Tibial artery (tissue), 4 donors: ENCODE results near the gene CARMIL1.

Experiments
- DNase-seq, 2 donors: peaks; one replicate each; pipeline ENCODE4 v3.0.0-alpha.2; 2019
- H3K27ac ChIP-seq, 2 donors: fragments of 200-600 bp; sonication (generic) in 1 of 2; 1 replicate in 1 of 2; 2 replicates in 1 of 2; pipeline ENCODE4 v1.5.1; 2018 to 2019; ENCODE audit warnings: mild to moderate bottlenecking in 1 of 2
- H3K27me3 ChIP-seq, 2 donors: fragments of 200-600 bp; sonication (generic) in 1 of 2; one replicate each; pipeline versions ENCODE4 v1.5.1 to v1.6.0; 2016 to 2019
- H3K36me3 ChIP-seq, 3 donors: fragments of 200-600 bp; sonication (generic) in 2 of 3; one replicate each; pipeline ENCODE4 v1.5.1; 2016 to 2019; ENCODE audit warnings: mild to moderate bottlenecking in 2 of 3
- H3K4me1 ChIP-seq, 4 donors: fragments of 200-600 bp; sonication (generic) in 2 of 4; 1 replicate in 3 of 4; 2 replicates in 1 of 4; pipeline ENCODE4 v1.5.1; 2016 to 2019
- H3K4me3 ChIP-seq, 2 donors: fragments of 200-600 bp; sonication (generic) in 1 of 2; 1 replicate in 1 of 2; 2 replicates in 1 of 2; pipeline ENCODE4 v1.5.1; 2018 to 2019; ENCODE audit warnings: mild to moderate bottlenecking in 2 of 2
- H3K9me3 ChIP-seq, 3 donors: fragments of 200-600 bp; sonication (generic) in 1 of 3; one replicate each; pipeline ENCODE4 v1.5.1; 2016 to 2019
- intact Hi-C: fragments of 100-400 bp; cut with DNase I; formaldehyde crosslinking; loops from one replicate; pipeline ENCODE4 v1.15.0; 2023; ENCODE audit warnings: low total_unique reads
- TF ChIP-seq, protein P1 (sequence below), 2 experiments: fragments of 200-600 bp in 1 of 2; fragments of 450-650 bp in 1 of 2; IDR thresholded peaks; one replicate each; pipeline ENCODE4 v1.5.1; 2017 to 2019; ENCODE audit warnings: antibody characterized with exemption in 2 of 2, mild to moderate bottlenecking in 1 of 2, moderate library complexity in 1 of 2

The CARMIL1 gene

DNA sequence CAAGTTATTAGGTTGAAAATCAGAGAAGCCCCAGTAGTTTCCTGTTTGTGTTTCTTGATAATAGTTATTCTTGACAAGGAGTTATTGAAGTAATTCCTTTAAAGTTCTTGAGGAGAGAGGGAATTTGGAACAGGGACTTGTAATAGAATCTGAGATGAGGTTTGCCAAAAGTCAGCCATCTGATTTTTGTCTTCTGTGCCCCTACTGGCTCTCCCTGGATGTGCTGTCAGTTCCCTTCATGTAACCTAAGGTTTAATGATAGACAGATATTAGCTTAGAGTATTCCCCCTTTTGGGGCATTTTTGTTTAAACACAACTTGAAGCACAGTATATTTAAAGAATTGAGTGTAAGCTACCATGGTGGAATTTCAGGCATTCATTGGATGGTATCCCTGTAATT is 71.4 kb downstream of the CARMIL1 start:
- intact Hi-C loops, result no loop called here
- H3K27ac ChIP-seq, result peak overlapping the region in 1 of 2 donors; percentile 15
- no peaks in the 10 kb centered on the region for H3K36me3 ChIP-seq

DNA sequence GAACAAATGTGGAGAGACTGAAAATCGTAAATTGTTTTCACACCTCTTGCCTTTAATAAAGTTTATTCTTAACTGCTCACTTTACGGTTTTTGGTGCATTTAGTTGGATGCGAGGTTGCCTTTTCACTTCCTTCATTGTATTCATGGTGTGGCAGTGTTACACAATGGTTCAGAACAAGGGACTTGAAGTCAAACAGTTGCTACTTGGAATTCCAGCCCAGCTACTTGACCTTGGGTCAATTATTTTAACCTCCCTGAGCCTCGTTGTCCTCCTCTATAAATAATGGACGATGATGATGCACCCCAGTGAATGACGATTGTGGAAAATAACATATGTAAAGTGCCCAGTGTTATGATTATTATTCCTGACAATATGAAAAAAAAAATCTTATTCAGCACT is 72.3 kb downstream of the CARMIL1 start:
- Histone ChIP-seq H3K9me3 (no peaks in the 10 kb centered on the region), H3K27ac (no peak overlapping the region), H3K4me3 (no peak overlapping the region), H3K27me3 (no peaks in the 10 kb centered on the region), H3K4me1 (peaks cover 0 to 76% (median 12%) of the 10 kb centered on the region in 4 donors), H3K36me3 (no peaks in the 10 kb centered on the region)
- DNase-seq, result no peak
- TF ChIP-seq, protein P1, sequence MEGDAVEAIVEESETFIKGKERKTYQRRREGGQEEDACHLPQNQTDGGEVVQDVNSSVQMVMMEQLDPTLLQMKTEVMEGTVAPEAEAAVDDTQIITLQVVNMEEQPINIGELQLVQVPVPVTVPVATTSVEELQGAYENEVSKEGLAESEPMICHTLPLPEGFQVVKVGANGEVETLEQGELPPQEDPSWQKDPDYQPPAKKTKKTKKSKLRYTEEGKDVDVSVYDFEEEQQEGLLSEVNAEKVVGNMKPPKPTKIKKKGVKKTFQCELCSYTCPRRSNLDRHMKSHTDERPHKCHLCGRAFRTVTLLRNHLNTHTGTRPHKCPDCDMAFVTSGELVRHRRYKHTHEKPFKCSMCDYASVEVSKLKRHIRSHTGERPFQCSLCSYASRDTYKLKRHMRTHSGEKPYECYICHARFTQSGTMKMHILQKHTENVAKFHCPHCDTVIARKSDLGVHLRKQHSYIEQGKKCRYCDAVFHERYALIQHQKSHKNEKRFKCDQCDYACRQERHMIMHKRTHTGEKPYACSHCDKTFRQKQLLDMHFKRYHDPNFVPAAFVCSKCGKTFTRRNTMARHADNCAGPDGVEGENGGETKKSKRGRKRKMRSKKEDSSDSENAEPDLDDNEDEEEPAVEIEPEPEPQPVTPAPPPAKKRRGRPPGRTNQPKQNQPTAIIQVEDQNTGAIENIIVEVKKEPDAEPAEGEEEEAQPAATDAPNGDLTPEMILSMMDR (IDR thresholded peaks at IDR 0.05), result no peak
- intact Hi-C loops, result no loop called here

More for the DNA sequence above, 71.4 kb downstream of the CARMIL1 start:
- Histone ChIP-seq H3K27me3 (no peaks in the 10 kb centered on the region), H3K9me3 (no peaks in the 10 kb centered on the region), H3K4me1 (peaks cover 0 to 82% (median 12%) of the 10 kb centered on the region in 4 donors), H3K4me3 (no peak overlapping the region)
- TF ChIP-seq, protein P1 (IDR thresholded peaks at IDR 0.05), result no peak
- no peak for DNase-seq

DNA sequence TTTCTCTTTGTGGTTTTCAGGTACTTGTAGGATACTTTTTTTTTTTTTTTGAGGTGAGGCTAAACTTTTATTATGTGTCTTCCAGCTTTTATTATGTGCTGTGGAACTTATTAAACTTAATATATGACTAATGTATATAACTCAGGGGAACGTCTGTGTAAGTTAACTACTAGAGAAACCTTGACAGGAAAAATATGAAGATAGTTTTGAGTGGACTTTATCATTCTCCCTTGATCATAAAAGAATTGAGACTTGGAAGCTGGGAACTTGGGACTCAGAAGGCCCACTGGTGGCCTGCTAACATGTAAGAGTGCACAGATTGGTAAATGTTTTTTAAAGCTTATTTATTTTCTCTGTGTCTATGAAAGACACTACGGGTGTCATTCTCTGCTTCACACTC is 73.1 kb downstream of the CARMIL1 start:
- TF ChIP-seq, protein P1 (IDR thresholded peaks at IDR 0.05), result no peak
- Histone ChIP-seq H3K4me3 (no peak overlapping the region), H3K9me3 (no peaks in the 10 kb centered on the region), H3K27me3 (no peaks in the 10 kb centered on the region), H3K27ac (no peak overlapping the region), H3K36me3 (no peaks in the 10 kb centered on the region), H3K4me1 (peaks cover 0 to 76% (median 12%) of the 10 kb centered on the region in 4 donors)
- no peak for DNase-seq
- intact Hi-C loops, result no loop called here

DNA sequence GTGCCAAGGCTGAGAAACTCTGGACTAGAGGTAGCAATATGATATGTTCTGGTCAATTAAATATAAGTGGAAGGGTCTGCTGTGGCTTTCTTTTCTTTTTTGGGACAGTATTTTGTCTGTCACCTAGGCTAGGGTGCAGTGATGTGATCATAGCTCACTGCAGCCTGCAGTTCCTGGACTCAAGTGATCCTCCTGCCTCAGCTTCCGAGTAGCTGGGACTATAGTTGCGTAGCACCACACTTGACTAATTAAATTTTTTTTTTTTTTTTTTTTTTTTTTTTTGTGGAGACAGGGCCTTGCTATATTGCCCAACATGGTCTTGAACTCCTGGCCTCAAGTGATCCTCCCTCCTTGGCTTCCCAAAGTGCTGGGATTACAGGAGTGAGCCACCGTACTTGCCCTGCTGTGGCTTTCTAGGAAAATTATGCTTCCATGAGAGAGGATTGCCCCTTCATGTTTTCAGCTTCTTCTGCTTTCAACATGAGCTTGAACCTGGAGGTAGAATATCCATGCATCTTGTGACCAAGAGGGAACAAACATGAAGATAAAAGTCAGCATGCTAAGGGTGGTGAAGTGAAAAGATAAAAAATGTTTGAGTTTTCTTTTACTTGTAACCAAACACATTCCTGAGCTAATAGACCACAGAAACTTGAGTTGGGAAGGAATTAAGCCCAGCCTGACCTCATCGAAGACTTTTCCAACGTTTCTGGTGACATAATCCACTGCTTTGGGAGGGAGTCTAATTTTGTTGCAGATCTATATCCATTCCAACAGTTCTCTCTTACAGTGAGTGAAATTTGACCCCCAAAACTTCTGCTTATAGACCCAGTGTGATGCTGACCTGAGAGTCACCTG is 75.1 kb downstream of the CARMIL1 start:
- no peak for DNase-seq
- no peaks in the 10 kb centered on the region for H3K27me3 ChIP-seq
- H3K4me1 ChIP-seq, result peaks cover 0 to 90% (median 20%) of the 10 kb centered on the region in 4 donors
- TF ChIP-seq, protein P1 (IDR thresholded peaks at IDR 0.05), result no peak
- no peaks in the 10 kb centered on the region for H3K36me3 ChIP-seq
- no peaks in the 10 kb centered on the region for H3K9me3 ChIP-seq
- no peak overlapping the region for H3K4me3 ChIP-seq
- H3K27ac ChIP-seq, result no peak overlapping the region
- intact Hi-C loops, result no loop called here

DNA sequence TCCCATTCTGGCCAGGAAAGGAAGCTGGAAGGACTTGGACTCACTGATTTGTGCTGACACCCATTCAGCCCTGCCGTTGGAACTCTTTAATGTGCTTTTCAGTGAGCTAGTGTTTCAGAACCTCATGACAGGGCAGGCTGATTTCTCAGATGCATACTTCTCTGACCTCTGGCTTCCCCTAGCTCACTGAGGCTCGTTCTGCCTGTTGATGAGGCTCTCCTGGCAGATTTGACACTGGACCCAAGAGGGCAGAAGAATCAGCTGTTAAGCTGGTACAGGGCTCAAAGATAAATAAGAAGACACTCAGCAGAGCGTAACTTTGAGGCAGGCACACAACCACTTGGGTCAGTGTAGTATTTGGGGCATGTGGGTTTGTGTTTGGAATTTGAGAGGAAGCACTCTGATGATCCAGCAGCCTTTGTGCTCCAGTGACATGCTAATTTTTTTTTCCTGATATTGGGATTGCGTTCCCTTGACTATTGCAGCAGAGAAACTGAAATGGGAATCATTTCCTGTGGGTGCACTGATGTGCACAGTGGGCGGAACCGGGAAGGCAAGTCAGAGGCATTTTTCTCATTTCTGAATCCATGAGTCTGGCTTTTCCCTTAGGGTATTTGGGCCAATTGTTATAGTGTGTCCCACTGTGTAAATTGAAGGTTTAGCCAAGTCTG is 80.2 kb downstream of the CARMIL1 start:
- peak overlapping the region in 1 of 2 donors; percentile 8 for H3K4me3 ChIP-seq
- intact Hi-C loops, result no loop called here

More for the DNA sequence above, 80.2 kb downstream of the CARMIL1 start:
- H3K9me3 ChIP-seq, result no peaks in the 10 kb centered on the region
- H3K27ac ChIP-seq, result peak overlapping the region; percentile 63 to 66
- peak in 1 of 2 donors; percentile 56 for DNase-seq
- TF ChIP-seq, protein P1 (IDR thresholded peaks at IDR 0.05), result no peak
- H3K4me1 ChIP-seq, result peaks cover 0 to 92% (median 34%) of the 10 kb centered on the region in 4 donors
- H3K36me3 ChIP-seq, result no peaks in the 10 kb centered on the region
- no peaks in the 10 kb centered on the region for H3K27me3 ChIP-seq
